GM12875 (cell line): ENCODE data around the gene TXLNB.

Source experiments
- H3K4me3 ChIP-seq: one replicate; pipeline ENCODE4 v1.5.1; 2011; ENCODE audit warnings: low read depth, low read length, control low read depth
- TF ChIP-seq, protein P1 (sequence below): IDR thresholded peaks from 2 replicates; pipeline ENCODE4 v1.5.1; 2011; ENCODE audit warnings: low read depth, mild to moderate bottlenecking, control low read depth, inconsistent platforms, low read length, moderate library complexity, borderline replicate concordance; ENCODE audit not compliant: insufficient read depth

TXLNB gene

DNA sequence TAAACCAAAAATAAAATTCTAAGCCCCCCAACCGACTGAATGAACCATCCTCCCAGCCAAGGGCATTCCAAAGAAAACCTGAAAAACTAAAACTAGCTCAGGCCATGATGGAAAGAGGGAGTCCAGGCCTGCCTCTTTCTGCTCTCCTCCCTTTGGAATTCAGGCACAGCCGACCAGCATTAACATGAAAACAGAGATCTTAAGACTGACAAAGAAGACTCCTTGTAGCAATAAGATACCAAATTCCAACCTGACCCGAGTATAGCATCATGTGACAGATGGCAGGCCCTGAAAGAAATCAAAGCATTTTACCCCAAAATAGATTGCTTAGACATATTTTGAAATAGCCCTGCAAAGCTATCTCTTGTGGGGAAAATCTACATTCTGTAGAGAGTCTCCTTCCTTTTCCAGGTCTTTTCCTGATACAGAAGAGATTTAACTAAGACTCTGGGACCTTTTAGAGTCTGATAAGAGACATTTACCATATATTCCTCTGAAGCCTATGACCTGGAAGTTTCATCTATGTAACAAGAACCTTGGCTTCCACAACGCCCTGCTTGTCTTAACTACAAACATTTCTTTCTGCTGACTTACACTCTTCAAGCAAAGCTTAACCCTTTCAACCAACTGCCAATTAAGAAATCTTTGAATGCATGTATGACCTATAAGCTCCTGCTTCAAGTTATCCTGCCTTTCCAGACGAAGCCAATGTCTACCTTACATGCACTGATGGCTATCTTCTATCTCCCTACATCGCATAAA lies 22.2 kb upstream of the TXLNB start:
- TF ChIP-seq, protein P1, sequence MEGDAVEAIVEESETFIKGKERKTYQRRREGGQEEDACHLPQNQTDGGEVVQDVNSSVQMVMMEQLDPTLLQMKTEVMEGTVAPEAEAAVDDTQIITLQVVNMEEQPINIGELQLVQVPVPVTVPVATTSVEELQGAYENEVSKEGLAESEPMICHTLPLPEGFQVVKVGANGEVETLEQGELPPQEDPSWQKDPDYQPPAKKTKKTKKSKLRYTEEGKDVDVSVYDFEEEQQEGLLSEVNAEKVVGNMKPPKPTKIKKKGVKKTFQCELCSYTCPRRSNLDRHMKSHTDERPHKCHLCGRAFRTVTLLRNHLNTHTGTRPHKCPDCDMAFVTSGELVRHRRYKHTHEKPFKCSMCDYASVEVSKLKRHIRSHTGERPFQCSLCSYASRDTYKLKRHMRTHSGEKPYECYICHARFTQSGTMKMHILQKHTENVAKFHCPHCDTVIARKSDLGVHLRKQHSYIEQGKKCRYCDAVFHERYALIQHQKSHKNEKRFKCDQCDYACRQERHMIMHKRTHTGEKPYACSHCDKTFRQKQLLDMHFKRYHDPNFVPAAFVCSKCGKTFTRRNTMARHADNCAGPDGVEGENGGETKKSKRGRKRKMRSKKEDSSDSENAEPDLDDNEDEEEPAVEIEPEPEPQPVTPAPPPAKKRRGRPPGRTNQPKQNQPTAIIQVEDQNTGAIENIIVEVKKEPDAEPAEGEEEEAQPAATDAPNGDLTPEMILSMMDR: no peak
- no peak overlapping the region for H3K4me3 ChIP-seq

GRCh38 chr6:139313229-139313628 lies 21.4 kb upstream of the TXLNB start:
- TF ChIP-seq, protein P1: no peak
- H3K4me3 ChIP-seq: no peak overlapping the region

GRCh38 chr6:139311831-139312230 lies 20.0 kb upstream of the TXLNB start:
- no peak overlapping the region for H3K4me3 ChIP-seq
- TF ChIP-seq, protein P1: no peak

DNA sequence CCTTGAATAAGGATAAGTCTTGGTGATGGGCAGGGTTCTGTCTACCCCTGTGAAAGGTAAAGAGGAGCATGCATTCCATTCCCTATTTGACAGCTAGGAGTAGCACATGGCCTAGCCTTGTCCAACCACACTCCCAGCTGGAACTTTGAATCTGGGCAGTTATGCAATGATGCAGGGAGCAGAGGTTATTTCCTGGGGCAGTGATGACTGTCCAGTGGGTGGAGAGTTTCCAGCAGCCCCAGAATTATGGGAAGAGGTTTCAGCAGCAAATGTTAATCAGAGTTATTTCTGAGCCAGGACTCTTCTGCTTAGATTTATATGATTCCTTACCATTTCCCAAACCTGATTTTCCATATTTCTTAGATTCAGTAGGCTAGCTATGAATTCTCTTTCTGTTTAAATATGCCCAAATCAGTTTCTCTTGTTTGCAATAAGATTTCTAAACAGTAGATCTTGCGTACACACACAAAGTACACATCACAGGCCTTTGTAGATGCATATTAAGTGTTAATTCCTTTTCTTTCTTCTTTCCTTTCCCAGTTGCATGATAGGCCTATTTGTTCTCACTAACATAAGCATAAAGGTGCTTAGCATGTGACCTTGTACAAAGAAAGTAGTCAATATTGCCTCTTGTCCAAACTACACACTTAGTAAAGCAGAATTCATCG lies 17.3 kb upstream of the TXLNB start:
- H3K4me3 ChIP-seq: no peak overlapping the region
- TF ChIP-seq, protein P1: no peak

GRCh38 chr6:139308286-139308916 lies 16.6 kb upstream of the TXLNB start:
- no peak overlapping the region for H3K4me3 ChIP-seq
- TF ChIP-seq, protein P1: no peak

- H3K4me3 ChIP-seq: no peak overlapping the region
- TF ChIP-seq, protein P1: no peak
These were observed 14.6 kb upstream of the TXLNB start for GRCh38 chr6:139306291-139306981.
